T47D (cell line): ENCODE data around the gene CADM3.

Experiments used
- DNase-seq, 2 experiments: peaks; one replicate each; pipeline versions ENCODE4 v3.0.0 to v3.0.0-alpha.2; 2011 to 2012; ENCODE audit warnings: low read depth in 1 of 2, low spot score in 1 of 2
- JUND ChIP-seq: IDR thresholded peaks from 2 replicates; pipeline ENCODE4 v1.6.1; 2012; ENCODE audit warnings: low read depth
- in situ Hi-C: cut with HindIII; loops from 2 replicates; pipeline ENCODE4 v1.10.0; 2016; ENCODE audit warnings: low sequenced_read_pairs, low pct_unique_long_range_greater_than_20kb

Gene CADM3

DNA sequence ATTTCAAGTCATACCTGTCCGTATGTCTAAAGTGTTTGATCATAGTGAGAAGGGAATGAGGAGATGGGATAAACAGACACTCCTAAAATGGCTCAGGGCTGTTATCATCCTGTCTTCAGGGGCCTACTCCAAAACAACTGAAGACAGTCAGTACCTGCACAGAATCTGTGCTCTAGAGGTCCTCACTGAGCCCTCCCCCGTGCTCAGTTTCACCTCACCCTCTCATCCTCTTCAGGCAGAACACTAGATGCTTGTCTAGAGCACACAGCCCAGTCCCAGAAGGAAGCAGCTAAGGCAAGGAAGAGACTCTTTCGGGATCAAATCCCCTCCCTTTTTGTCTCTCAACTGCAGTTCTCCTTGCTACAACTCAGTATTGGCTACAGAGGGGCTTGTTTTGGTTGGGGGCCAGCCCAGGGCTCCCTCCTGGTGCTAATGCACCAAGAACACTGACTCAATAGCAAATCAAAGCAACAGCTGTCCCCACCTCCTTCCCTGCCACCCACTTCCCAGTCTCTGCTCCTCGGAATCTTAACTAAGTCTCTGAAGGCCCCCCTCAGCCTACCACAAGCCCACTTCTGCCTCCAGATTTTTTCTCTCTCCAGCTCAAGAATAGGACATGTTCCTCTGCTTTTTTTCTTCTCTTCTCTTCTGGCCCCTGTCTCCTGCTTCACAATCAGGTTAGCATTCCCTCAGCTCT, 10.1 kb downstream of the CADM3 start:
- in situ Hi-C loops = no loop called here
- no peak for TF ChIP-seq JUND
- DNase-seq = no peak

DNA sequence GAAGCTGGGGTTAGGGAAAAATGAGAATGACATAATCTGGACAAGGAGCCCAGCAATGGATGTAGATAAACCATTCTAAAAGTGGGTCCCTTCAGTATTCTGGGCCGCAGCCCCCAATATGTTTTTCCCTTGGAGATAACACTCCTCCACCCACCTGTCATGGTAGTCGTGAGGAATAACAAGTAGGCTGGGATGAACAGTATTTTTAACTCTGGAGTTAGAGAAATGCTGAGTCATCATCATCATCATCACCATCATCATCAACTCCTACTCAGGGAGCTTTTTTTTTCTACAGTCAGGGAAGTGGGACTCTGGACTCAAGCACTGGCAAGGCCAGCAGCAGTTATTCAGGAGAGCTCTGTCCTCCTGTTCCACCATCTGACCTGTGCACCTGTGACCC, 12.8 kb downstream of the CADM3 start:
- TF ChIP-seq JUND = no peak
- in situ Hi-C loops = no loop called here

GRCh38 chr1:159185121-159185520, 13.7 kb downstream of the CADM3 start:
- in situ Hi-C loops = no loop called here

More for the DNA sequence above, 12.8 kb downstream of the CADM3 start:
- no peak for DNase-seq

GRCh38 chr1:159187033-159187432, 15.6 kb downstream of the CADM3 start:
- in situ Hi-C loops = no loop called here
- no peak for DNase-seq
- no peak for TF ChIP-seq JUND

More at GRCh38 chr1:159185121-159185520, 13.7 kb downstream of the CADM3 start:
- DNase-seq = no peak
- TF ChIP-seq JUND = no peak

- no peak for TF ChIP-seq JUND
- DNase-seq = no peak
- in situ Hi-C loops = no loop called here
Observed at GRCh38 chr1:159187647-159188374, 16.4 kb downstream of the CADM3 start.

GRCh38 chr1:159188375-159188788, 17.0 kb downstream of the CADM3 start:
- peak; percentile 42 to 54 for DNase-seq
- no peak for TF ChIP-seq JUND
- in situ Hi-C loops = no loop called here

DNA sequence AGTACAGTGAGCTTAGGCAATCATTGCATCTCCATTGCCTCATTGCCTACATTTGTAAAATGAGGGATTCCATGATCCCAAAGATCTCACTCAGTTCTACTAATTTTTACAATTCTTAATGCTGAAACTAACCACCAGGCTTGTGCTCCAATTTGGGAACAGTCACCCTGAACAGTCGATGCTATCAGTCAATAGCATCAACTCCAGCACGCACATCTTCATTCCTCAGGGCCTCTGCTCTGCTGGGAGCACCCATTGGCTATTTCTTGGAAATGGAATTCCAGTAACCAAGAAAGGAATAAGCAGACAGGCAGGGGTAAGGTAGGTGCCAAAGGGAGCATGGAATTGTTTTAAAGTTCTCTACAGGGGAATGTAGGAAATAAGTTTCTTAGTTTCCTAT, 19.0 kb downstream of the CADM3 start:
- TF ChIP-seq JUND = no peak
- in situ Hi-C loops = no loop called here
- no peak for DNase-seq

DNA sequence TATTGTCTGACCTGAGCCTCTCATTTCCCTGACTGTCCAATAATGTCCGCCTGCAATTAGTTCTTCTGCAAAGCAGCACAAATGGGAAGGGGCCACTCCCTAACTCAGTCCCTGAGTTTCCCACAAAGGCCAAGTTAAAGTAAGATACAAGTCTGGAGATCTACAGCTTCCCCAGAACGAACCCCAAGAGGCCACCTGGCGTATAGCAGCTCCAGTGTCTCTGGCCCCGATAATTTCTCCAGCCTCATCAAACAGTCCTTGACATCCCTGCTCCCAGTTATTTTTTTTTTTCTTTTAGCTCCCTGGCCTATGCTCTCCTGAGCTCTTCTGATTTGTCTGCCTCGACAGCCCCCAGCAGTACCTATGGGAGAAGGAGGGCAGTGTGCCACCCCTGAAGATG, 25.1 kb downstream of the CADM3 start:
- in situ Hi-C loops = no loop called here
- no peak for TF ChIP-seq JUND
- no peak for DNase-seq

GRCh38 chr1:159197561-159198557, 26.4 kb downstream of the CADM3 start:
- in situ Hi-C loops = no loop called here
- no peak for TF ChIP-seq JUND
- DNase-seq = peak; percentile 58 to 75

DNA sequence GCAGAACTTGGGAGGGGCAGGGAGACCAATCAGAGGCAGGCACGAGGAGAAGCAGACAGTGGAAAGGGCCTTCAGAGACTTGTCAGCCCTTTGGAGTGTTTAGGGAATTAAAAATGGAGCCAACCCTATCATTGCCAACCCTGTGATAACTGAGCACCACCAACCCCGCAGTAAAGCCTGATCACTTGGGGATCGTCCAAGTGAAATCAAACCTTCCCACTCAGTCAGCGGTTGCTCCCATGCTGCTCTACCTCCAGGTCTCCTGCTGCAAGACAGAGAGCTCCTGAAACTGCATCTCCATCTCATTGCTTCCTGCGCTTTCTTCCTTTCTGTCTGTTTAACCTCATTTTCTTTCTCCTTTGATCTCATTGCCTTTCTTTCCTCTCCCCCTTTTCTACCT, 28.5 kb downstream of the CADM3 start:
- in situ Hi-C loops = no loop called here
- no peak for TF ChIP-seq JUND
- no peak for DNase-seq

DNA sequence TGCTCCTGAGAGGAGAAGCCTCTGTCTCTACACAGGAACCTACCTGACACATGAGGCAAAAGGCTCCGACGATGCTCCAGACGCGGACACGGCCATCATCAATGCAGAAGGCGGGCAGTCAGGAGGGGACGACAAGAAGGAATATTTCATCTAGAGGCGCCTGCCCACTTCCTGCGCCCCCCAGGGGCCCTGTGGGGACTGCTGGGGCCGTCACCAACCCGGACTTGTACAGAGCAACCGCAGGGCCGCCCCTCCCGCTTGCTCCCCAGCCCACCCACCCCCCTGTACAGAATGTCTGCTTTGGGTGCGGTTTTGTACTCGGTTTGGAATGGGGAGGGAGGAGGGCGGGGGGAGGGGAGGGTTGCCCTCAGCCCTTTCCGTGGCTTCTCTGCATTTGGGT, 29.4 kb downstream of the CADM3 start:
- in situ Hi-C loops = no loop called here
- TF ChIP-seq JUND = no peak
- DNase-seq = no peak

GRCh38 chr1:159201642-159202041, 30.2 kb downstream of the CADM3 start:
- in situ Hi-C loops = no loop called here
- no peak for DNase-seq
- no peak for TF ChIP-seq JUND

DNA sequence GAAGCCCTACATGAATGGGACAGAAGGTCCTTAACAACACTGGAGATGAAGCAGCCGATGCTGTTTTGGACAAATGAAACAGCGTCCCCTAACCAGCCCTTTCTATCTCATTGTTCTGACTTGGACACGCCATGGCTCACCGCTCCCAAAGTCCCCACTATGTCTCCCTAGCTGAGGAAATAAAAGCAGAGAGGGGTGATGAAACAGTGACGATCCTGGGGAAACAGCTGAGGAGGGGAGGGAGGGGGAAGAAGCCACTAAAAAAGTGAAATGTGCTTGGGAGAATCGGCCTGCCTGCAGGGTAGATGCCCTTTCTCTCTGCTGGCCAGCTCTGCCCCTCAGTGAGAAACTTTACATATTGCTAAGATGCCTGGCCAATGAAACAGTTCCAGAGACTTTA, 32.2 kb downstream of the CADM3 start:
- TF ChIP-seq JUND = no peak
- DNase-seq = no peak
- in situ Hi-C loops = no loop called here
